Stimulated activated CD4-positive, alpha-beta T cell treated with anti-CD3 and anti-CD28 coated beads, Interleukin-2, amount 100 ng/mL, for 24 hours (primary cell): ENCODE measurements around the gene PRKG1.
"Not testable (repeated sequence)": the region's sequence is repeated elsewhere in the genome, so short reads cannot be mapped to it uniquely, and the experiment has no call there.

Source experiments
- DNase-seq, 2 donors: peaks; one replicate each; pipeline ENCODE4 v3.0.0-alpha.2; 2020

The PRKG1 gene

DNA sequence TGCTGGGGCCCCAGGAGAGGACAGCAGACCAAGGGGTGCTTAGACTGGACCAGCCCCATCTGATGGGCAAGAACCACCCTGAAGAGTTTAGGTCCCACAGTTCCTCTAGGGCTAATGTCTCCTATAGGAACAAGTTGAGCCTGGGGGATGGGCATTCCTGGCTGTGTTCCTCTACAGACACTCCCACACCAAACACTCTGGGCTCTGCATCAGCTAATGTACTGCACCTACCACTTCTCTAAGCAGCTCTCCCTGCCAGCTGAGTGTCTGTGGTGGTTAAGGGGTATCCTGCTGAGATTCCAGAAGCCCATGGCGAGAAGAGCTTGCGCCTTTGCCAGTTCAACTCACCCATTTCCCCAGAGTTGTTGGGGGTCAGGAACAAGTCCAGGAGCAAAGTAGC lies 909.2 kb downstream of the PRKG1 start:
- no peak for DNase-seq

DNA sequence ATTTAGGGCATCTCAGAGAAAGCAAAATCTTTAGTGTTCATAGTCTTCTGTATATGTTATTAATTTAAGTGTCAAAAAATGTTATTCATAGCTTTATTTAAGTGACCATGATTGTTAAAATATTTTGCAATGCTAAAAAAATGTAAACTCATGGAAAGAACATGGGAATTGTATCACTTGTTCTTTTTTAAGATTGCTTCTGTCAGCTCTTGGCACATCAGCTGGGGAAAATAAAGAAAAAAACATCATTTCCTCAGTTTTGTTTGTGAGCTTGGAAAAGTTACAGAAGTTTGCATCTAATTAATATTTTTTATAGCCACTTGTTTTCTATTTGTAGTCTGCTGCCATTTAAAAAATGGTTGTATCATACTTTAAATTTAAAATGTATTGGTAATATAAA lies 911.0 kb downstream of the PRKG1 start:
- DNase-seq: no peak

GRCh38 chr10:51986516-51986915 lies 912.2 kb downstream of the PRKG1 start:
- DNase-seq: no peak

- no peak for DNase-seq
Observed at GRCh38 chr10:51993475-51993874, 919.2 kb downstream of the PRKG1 start.

GRCh38 chr10:51999096-51999495 lies 924.8 kb downstream of the PRKG1 start:
- no peak for DNase-seq

DNA sequence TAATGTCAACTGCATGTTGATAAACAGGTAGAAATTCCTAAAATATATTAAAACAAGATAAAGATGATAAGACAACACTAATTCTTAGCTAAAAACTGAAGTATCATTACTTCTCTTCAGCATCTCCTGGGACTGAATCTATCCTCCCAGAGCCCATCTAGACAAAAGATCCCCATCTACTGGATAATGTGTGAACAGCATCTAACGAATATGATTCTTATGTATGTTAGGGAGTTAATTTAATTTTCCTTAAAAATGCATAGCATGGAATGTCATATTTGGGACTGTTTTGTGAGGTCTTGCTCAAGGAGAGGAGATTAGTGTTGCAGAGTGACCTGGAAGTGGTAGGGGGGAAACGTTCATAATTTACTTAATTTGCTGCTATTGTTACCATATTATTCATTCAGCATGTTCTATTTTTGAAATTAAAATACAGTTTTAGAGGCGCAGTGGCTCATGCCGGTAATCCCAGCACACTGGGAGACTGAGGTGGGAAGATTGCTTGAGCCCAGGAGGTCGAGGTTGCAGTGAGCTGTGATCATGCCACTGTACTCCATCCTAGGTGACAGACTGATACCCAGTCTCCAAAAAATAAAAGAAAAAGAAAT lies 930.2 kb downstream of the PRKG1 start:
- DNase-seq: no peak

DNA sequence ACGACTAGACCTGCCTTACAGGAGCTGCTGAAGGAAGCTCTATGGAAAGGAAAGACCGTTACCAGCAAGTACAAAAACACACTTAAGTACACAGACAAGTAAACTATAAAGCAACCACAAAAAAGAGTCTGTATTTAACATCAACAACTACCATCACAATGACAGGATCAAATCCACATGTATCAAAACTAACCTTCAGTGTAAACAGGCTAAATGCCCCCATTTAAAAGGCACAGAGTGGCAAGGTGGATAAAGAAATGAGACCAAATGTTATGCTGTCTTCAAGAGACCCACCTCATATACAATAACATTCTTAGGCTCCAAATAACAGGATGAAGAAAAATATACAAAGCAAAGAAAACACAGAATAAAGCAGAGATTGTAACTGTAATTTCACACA lies 932.8 kb downstream of the PRKG1 start:
- DNase-seq: no peak

DNA sequence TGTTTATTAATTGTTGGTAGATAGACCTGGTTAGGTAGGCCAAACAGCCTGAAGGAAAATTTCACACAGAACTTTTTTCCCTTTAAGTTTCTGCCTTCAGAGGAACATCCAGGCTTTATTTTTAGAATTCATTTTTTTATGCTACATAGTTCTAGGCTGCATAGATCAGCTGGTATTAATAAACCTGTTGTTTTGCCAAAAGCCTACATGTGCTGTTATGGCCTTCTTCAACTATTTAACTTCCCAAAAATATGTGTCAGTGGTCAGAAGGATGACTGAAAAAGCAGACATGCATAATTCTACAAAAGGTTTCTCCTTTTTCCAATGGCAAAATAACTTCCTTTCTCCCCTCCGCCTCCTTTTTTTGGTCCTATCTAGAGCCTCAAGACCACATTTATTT lies 936.8 kb downstream of the PRKG1 start:
- no peak for DNase-seq

DNA sequence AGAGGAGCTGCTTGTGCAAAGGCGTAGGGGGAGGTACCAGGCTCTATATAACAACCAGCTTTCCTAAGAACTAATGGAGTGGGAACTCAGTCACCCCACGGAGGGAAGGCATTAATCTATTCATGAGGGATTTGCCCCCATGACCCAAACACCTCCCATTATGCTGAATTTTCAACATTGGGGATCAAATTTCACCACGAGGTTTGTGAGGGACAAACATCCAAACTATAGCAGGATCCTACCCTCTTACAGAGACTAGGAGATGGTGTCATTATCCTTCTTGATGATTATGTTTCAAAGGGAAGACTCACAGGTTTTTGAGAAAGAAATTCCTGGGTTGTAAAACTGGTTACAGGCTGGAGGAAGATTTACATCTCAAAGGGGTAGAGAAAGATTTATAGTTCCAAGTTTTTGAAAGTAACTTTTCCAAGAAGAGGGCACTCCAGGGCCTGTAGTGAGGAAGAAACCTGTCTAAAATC lies 944.8 kb downstream of the PRKG1 start:
- DNase-seq: no peak

- no peak for DNase-seq
Observed at GRCh38 chr10:52019656-52020055, 945.4 kb downstream of the PRKG1 start.

DNA sequence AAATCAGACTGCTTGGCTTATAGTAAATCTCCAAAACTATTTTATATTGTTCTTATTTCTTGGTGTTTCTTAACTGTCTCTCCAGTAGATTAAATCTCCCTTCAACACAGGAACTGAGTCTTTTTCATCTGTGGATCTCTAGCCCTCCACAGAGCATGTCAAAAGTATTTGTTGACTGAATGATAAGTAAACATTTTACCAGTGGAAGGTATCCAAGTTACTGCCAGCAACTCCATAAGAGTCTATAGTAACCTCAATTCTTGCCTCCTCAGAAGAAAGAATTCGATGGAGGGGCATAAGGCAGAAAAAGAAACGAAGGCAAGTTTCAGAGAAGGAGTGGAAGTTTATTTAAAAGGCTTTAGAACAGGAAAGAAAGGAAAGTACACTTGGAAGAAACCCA lies 945.9 kb downstream of the PRKG1 start:
- DNase-seq: no peak

DNA sequence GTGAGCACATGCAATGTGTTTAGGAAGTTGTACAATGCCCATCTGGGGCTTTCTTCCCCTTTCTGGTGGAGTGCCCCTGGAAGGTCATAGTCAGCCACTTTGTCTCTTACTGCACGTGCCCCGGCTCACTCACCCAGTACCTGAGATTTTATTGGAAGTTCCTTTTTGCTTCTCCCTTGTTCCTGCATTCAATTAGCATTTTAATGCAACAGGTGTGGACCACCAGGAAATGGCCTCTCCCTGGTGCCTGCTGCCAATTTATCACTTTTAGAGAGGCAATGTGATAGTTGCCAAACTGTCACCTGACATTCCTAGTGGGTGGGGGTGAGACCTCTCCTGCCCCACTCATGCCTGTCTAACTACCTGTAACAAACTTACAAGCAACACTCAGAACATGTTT lies 946.4 kb downstream of the PRKG1 start:
- DNase-seq: no peak

- no peak for DNase-seq
Observed at GRCh38 chr10:52027055-52027705, 952.9 kb downstream of the PRKG1 start.

GRCh38 chr10:52028523-52028858 lies 954.2 kb downstream of the PRKG1 start:
- DNase-seq: no peak

DNA sequence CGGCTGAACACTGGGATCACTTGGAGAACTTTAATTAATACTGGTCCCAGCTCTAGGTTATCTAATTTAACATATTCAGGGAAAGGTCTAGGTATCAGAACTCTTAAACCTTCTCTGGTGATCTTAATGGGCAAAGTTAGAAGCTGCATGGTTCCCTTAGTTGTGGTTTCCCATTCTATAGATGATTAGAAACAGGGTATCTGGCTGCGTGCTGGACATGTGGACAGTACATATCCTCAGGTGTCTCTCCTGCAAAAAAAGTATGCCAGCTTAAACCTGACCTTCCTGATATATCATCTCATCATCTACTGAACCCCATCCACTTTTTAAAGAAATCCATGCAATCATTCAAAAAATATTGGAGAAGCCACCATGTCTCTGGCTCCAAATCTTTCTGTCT lies 955.3 kb downstream of the PRKG1 start:
- DNase-seq: no peak

GRCh38 chr10:52030051-52030790 lies 955.9 kb downstream of the PRKG1 start:
- DNase-seq: no peak

DNA sequence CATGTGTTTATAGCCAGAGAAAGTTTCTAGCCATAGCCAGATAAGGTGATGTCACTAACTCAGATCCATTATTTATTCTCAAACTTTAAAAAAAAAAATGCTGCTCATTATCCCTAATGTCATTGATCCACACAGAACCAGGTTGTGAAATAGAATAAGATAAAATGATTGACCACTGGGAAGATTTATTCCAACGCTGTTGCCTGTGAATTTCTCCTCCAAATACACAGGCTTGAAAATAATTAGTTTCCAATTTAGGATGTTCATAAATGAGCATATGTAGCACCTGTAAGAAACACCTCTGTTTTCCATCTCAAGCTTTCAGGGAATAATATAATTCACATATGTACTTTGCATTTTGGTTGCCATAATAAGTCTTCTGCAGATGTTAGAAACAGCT lies 956.7 kb downstream of the PRKG1 start:
- DNase-seq: no peak

DNA sequence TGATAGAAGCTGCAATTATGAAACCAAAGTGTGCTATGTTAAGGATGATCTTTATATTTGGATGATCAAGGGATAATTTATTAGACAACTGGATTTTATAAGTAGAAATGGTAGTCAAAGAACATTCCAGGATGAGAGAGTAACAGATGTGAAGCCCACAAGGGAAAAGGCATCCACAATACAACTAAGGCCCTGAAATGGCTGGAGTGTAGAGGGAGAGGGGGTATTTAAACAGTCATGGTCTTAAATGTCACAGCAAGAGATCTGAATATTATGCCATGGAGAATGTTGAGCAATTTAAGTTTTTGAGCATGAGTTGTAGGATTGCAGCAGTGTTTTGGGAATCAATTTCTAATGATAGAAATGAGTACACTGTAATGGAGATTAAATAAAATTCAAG lies 957.5 kb downstream of the PRKG1 start:
- no peak for DNase-seq

DNA sequence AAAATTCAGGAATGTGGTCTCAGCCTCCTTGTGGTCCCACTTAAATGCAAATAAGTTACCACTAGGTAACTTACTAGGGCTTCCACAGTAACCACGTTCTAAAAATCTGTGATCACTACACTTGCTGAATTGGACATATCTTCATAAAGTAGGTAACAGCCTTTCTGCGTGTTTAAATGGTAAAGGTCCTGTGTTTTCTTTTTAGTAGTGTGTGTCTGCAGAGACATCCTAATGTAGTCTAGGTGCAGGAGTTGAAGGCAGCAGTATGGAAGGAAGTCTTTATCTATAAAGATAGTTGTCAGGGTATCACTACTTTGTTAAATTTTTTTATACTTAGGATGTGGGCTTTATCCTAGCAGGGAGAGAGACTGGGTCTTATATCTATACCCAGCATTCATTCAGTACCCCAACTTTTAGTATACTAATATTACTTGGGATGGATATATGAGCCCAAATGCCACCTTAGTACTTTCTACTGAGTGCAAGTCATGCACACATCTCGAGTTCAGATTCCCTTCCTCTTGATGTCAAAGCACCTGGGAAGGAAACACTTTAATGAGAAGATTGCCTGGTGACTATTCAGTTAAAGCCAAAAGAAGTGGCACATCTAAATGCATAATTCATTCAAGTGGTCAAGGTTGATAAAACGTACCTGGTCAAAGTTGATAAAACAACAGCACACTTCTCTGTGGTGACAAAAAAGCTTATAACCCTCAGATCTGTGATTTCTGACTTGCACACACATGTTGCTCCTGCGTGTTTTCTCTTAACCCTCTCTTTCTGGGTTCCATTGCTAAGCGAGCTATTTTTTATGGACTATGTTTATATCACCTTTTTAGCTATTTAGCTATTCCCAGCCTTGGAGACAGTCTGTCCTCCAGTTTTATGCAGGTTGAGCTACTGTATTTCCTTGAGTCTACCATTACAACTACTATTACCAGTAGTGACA lies 958.7 kb downstream of the PRKG1 start:
- no peak for DNase-seq

- not testable (repeated sequence) for DNase-seq
Observed at GRCh38 chr10:52039002-52039793, 964.9 kb downstream of the PRKG1 start.

- DNase-seq: no peak
Observed at GRCh38 chr10:52040486-52040885, 966.2 kb downstream of the PRKG1 start.

DNA sequence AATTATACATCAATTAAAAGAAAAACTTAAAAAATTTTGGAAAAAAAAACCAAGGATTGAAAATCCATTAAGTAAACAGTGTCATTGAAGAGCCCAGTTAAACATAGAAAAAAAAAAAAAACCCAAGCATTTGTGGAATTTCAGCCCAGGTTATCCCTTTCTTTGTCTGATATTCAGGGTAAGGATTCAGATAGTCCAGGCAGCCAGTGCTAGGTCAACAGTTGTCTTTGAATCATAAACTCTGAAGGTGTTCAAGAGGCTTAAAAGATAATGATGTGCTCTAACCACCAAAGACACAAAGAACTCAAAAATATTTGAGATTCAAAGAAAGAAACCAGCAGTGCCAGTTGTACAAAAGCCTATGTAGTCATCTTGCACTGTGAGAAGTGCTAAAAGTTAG lies 969.5 kb downstream of the PRKG1 start:
- DNase-seq: no peak
